Endothelial cell of umbilical vein (primary cell): Measurements from ENCODE around the gene LCE3A. TPM values are rescaled to one million over a fixed set of nuclear protein-coding genes. Genes with fewer than 3 reads are reported as not detected.

Experiments
- BruUV-seq: library from RNA; stranded (reverse); fragments of 400-500 nt; replicated peaks from 2 replicates; lab custom pipeline; 2021; lab: Mats Ljungman, UMichigan
- CTCF ChIA-PET: fragments of 300-600, 350-600 bp; sonication (Branson Sonifier 250); formaldehyde crosslinking; loops from one replicate; lab custom pipeline; 2021; ENCODE audit warnings: antibody characterized with exemption, inconsistent platforms; lab: Charles Lee
- POLR2A ChIA-PET: fragments of 300-600, 350-600 bp; sonication (Branson Sonifier 250); formaldehyde crosslinking; loops from one replicate; lab custom pipeline; 2021; ENCODE audit warnings: antibody characterized with exemption, inconsistent platforms; lab: Charles Lee
- DNase-seq: peaks from one replicate; pipeline ENCODE4 v3.0.0-alpha.2; 2011; ENCODE audit warnings: low read depth, low spot score
- FAIRE-seq: peaks from 2 replicates; lab custom pipeline; 2011; peaks lifted over from hg19 to GRCh38; lab: Jason Lieb, UNC
- H2AFZ ChIP-seq: 2 replicates; pipeline ENCODE4 v1.6.0; 2012; ENCODE audit warnings: low read depth, low read length, control low read depth, inconsistent platforms
- H3K27ac ChIP-seq: 2 replicates; pipeline ENCODE4 v1.5.1; 2011; ENCODE audit warnings: low read depth, mild to moderate bottlenecking, control low read depth, low read length, moderate library complexity; ENCODE audit not compliant: insufficient read depth
- H3K27me3 ChIP-seq, 2 experiments: 2 replicates each; pipeline versions ENCODE4 v1.6.0 to v1.6.1; 2011; ENCODE audit warnings: low read length in 2 of 2, mixed read lengths in 1 of 2; ENCODE audit not compliant: control insufficient read depth in 2 of 2, insufficient read depth in 2 of 2
- H3K36me3 ChIP-seq, 2 experiments: 2 replicates in 1 of 2; 3 replicates in 1 of 2; pipeline ENCODE4 v1.5.1; 2011; ENCODE audit warnings: low read length in 2 of 2, mild to moderate bottlenecking in 1 of 2, moderate library complexity in 1 of 2; ENCODE audit not compliant: control insufficient read depth in 2 of 2, insufficient read depth in 2 of 2; ENCODE audit errors: extremely low read depth in 1 of 2
- H3K4me1 ChIP-seq: 3 replicates; pipeline ENCODE4 v1.5.1; 2011; ENCODE audit warnings: mild to moderate bottlenecking, low read length; ENCODE audit not compliant: control insufficient read depth, insufficient read depth; ENCODE audit errors: extremely low read depth
- H3K4me2 ChIP-seq: 2 replicates; pipeline ENCODE4 v1.6.1; 2011; ENCODE audit warnings: low read length, control low read depth, mixed read lengths; ENCODE audit not compliant: insufficient read depth
- H3K4me3 ChIP-seq, 3 experiments: fragments of 200-600 bp in 1 of 3; sonication (generic), shearing (Covaris generic) in 1 of 3; replicated peaks in 1 of 3; 2 replicates each; pipeline ENCODE4 v1.5.1; 2011 to 2016; ENCODE audit warnings: control low read depth in 3 of 3, low read length in 3 of 3, mild to moderate bottlenecking in 2 of 3, inconsistent platforms in 1 of 3, low read depth in 1 of 3, moderate library complexity in 1 of 3; ENCODE audit not compliant: insufficient read depth in 1 of 3
- H3K79me2 ChIP-seq: 2 replicates; pipeline ENCODE4 v1.6.0; 2012; ENCODE audit warnings: low read length, inconsistent platforms; ENCODE audit not compliant: control insufficient read depth, insufficient read depth
- H3K9ac ChIP-seq: replicated peaks from 2 replicates; pipeline ENCODE3; 2011; ENCODE audit warnings: low read length, control low read depth; ENCODE audit not compliant: insufficient read depth; ENCODE audit errors: extremely low read depth
- H3K9me1 ChIP-seq: replicated peaks from 3 replicates; pipeline ENCODE4 v1.6.0; 2011; ENCODE audit warnings: mild to moderate bottlenecking, low read length; ENCODE audit not compliant: control insufficient read depth, insufficient read depth; ENCODE audit errors: extremely low read depth
- H3K9me3 ChIP-seq: replicated peaks from 2 replicates; pipeline ENCODE4 v1.5.1; 2012; ENCODE audit warnings: low read length, inconsistent platforms; ENCODE audit not compliant: control insufficient read depth, insufficient read depth
- H4K20me1 ChIP-seq: replicated peaks from 2 replicates; pipeline ENCODE3; 2011; ENCODE audit warnings: mild to moderate bottlenecking, low read length; ENCODE audit not compliant: control insufficient read depth, insufficient read depth; ENCODE audit errors: extremely low read depth
- CTCF ChIP-seq, 2 donors: IDR thresholded peaks; 1 replicate in 1 of 2; 2 replicates in 1 of 2; pipeline ENCODE4 v1.5.1; 2011; ENCODE audit warnings: low read length in 2 of 2, mild to moderate bottlenecking in 2 of 2, moderate library complexity in 2 of 2, control low read depth in 1 of 2, inconsistent platforms in 1 of 2, low read depth in 1 of 2; ENCODE audit not compliant: insufficient read depth in 1 of 2; ENCODE audit errors: extremely low read depth in 1 of 2
- EZH2 ChIP-seq: IDR thresholded peaks from 2 replicates; pipeline ENCODE4 v1.6.1; 2012; ENCODE audit warnings: borderline replicate concordance, low read depth, mild to moderate bottlenecking, moderate library complexity, low read length, inconsistent platforms; ENCODE audit not compliant: severe bottlenecking
- GATA2 ChIP-seq: IDR thresholded peaks from 2 replicates; pipeline ENCODE4 v1.7.0; 2011; ENCODE audit warnings: low read depth, mild to moderate bottlenecking, moderate library complexity, mixed read lengths, low read length; ENCODE audit not compliant: insufficient read length, insufficient read depth
- JUN ChIP-seq: IDR thresholded peaks from 2 replicates; pipeline ENCODE4 v1.6.1; 2011; ENCODE audit warnings: borderline replicate concordance, low read depth; ENCODE audit not compliant: insufficient read length, insufficient read depth
- MAX ChIP-seq: IDR thresholded peaks from 2 replicates; pipeline ENCODE4 v1.6.1; 2011; ENCODE audit not compliant: insufficient read depth, insufficient read length
- MYC ChIP-seq: IDR thresholded peaks from one replicate; pipeline ENCODE4 v1.6.1; 2011; ENCODE audit warnings: mild to moderate bottlenecking, low read depth, low read length
- POLR2A ChIP-seq: IDR thresholded peaks from 2 replicates; pipeline ENCODE4 v1.6.1; 2012; ENCODE audit warnings: low read depth, mild to moderate bottlenecking, control low read depth, low read length
- POLR2AphosphoS5 ChIP-seq: IDR thresholded peaks from 2 replicates; pipeline ENCODE4 v1.6.1; 2012; ENCODE audit warnings: low read depth, mild to moderate bottlenecking, control low read depth, low read length, moderate library complexity; ENCODE audit not compliant: insufficient read depth
- dilution Hi-C: fragments of 300-500 bp; cut with MboI; formaldehyde crosslinking; loops from one replicate; pipeline ENCODE4 v1.15.0; 2019; ENCODE audit warnings: low sequenced_read_pairs; ENCODE audit not compliant: extremely low pct_ligation_motif_present
- intact Hi-C: fragments of 100-400 bp; cut with micrococcal nuclease; formaldehyde crosslinking; loops from one replicate; pipeline ENCODE4 v1.10.0; 2022
- polyA plus RNA-seq, 4 experiments: library from polyadenylated mRNA; depleted of rRNA in 3 of 4; stranded (reverse) in 3 of 4; unstranded in 1 of 4; fragments of >200 nt; gene quantifications; 2 replicates each; pipeline versions ENCODE4 v1.2.1 to v1.2.3, GENCODE V29; 2011 to 2012; ENCODE audit warnings: missing spikeins in 1 of 4
- total RNA-seq: library from RNA; stranded (reverse); gene quantifications from 2 replicates; pipeline ENCODE4 v1.2.3, GENCODE V29; 2021

The LCE3A gene
- total and polyA plus RNA-seq, 2 donors (not counting 3 experiments of a cell fraction or from before 2014, with no cell fraction given): not detected

- Histone ChIP-seq H3K4me3 (no peak overlapping the region), H3K4me1 (no peaks in the 10 kb centered on the region), H2AFZ (no peak overlapping the region), H3K36me3 (no peaks in the 10 kb centered on the region), H3K4me2 (no peak overlapping the region), H3K9ac (no peak overlapping the region), H3K27ac (no peak overlapping the region), H3K9me1 (no peaks in the 10 kb centered on the region), H4K20me1 (no peaks in the 10 kb centered on the region), H3K9me3 (no peaks in the 10 kb centered on the region), H3K79me2 (no peaks in the 10 kb centered on the region), H3K27me3 (no peaks in the 10 kb centered on the region)
- DNase-seq: peak; percentile 53
- ChIA-PET CTCF (interaction anchor here (0.6 to 4.0 kb wide), 11 partner anchors 9 to 577 kb away, joined by 3 to 24 read pairs (median 6); partner anchors contain the start of gene LCE2D), POLR2A (no interaction called here)
- peak; percentile 76 for FAIRE-seq
- TF ChIP-seq GATA2 (no peak), EZH2 (no peak), MYC (no peak), MAX (no peak), CTCF (IDR thresholded peaks at IDR 0.05; ENCODE audit: extremely low read depth in 1 of 2, insufficient read depth in 1 of 2, low read depth in 1 of 2, low read length in 2 of 2) (peak; percentile 68 to 81), POLR2A (no peak), JUN (no peak), POLR2AphosphoS5 (no peak)
- intact Hi-C loops (loop anchor here (1.0 kb wide), 1 partner anchor 569 kb away; no protein-coding TSS in a partner anchor), dilution Hi-C loops (no loop called here)
- no TSS peak for BruUV-seq
Observed at GRCh38 chr1:152654110-152654509, 31.2 kb upstream of the LCE3A start.
